GM12891 (cell line): ENCODE measurements around the gene AK5.

Experiments
- PAX5 ChIP-seq: IDR thresholded peaks from 2 replicates; pipeline ENCODE4 v1.6.1; 2011; ENCODE audit warnings: low read length, moderate library complexity, mild to moderate bottlenecking; ENCODE audit not compliant: insufficient read depth, severe bottlenecking
- POLR2A ChIP-seq: IDR thresholded peaks from 2 replicates; pipeline ENCODE4 v1.6.1; 2011; ENCODE audit warnings: low read depth, low read length, control low read depth
- POLR2AphosphoS5 ChIP-seq: IDR thresholded peaks from 2 replicates; pipeline ENCODE4 v1.6.1; 2011; ENCODE audit warnings: low read depth, low read length, control low read depth
- SPI1 ChIP-seq: IDR thresholded peaks from 2 replicates; pipeline ENCODE4 v1.6.1; 2011; ENCODE audit warnings: low read depth, low read length, control low read depth
- TAF1 ChIP-seq: IDR thresholded peaks from 2 replicates; pipeline ENCODE4 v1.6.1; 2011; ENCODE audit warnings: low read depth, low read length, control low read depth

GRCh38 chr1:77292551-77292950, 10.7 kb downstream of the AK5 start:
- TF ChIP-seq POLR2A (no peak), TAF1 (no peak), POLR2AphosphoS5 (no peak), SPI1 (no peak), PAX5 (no peak)
